GM03348 (cell line): ENCODE data around the gene GPR137B.

Source experiments
- DNase-seq: peaks from one replicate; pipeline ENCODE4 v3.0.0; 2012; ENCODE audit warnings: low spot score

The GPR137B gene

DNA sequence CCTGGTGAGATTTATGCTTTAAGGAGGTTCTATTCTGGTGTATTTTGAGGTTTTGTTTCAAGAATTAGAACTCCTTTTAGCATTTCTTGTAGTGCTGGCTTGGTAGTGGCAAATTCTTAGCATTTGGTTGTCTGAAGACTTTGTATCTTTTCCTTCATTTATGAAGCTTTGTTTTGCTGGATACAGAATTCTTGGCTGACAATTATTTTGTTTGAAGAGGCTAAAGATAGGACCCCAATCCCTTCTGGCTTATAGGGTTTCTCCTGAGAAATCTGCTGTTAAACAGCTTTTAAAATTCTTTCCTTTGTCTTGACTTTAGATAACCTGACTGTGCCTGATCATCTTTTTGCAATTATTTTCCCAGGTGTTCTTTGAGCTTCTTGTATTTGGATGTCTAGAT, 58.6 kb downstream of the GPR137B start:
- no peak for DNase-seq

DNA sequence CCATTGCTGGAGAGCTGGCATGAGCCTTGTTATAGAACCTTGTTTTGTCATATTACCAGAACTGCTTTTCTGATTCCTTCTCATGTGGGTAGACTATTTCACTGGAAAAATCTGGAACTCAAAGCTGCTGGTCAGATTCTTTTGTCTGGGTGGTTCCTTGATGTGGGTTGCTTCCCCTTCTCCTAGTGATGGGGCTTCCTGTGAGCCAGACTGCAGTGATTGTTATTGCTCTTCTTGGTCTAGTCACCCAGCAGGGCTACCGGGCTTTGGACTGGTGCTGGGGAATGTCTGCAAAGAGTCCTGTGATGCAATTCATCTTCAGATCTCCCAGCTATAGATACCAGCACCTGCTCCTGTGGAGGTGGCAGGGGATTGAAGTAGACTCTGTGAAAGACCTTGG, 59.4 kb downstream of the GPR137B start:
- no peak for DNase-seq

DNA sequence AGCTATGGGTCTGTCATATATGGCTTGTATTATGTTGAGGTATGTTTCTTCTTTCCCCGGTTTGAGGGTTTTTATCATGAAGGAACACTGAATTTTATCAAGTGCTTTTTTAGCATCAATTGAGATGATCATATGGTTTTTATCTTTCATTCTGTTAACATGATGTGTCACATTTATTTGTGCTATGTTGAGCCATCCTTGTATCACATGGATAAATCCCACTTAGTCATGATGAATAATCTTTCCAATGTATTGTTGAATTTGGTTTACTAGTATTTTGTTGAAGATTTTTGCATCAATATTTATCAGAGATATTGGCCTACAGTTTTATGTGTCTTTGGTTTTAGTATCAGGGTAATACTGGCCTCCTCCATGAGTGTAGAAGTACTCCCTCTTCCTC, 61.7 kb downstream of the GPR137B start:
- no peak for DNase-seq

DNA sequence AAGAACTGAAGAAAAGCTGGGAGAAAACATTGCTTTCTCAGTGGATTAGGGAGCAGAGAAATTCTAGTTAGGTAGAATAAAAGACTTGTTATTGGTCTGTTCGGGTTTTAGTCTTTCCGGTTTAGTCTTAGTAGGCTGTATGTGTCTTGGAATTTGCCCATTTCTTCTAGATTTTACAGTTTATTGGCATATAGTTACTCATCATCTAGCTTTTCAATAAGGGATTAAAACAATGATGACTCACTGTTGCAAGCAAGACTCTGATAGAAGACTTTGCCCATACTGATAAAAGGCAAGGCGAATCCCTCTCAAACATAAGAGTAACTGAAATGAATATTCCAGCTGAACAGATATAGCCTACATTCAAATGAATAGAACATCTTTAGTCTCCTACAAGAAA, 62.3 kb downstream of the GPR137B start:
- no peak for DNase-seq

DNA sequence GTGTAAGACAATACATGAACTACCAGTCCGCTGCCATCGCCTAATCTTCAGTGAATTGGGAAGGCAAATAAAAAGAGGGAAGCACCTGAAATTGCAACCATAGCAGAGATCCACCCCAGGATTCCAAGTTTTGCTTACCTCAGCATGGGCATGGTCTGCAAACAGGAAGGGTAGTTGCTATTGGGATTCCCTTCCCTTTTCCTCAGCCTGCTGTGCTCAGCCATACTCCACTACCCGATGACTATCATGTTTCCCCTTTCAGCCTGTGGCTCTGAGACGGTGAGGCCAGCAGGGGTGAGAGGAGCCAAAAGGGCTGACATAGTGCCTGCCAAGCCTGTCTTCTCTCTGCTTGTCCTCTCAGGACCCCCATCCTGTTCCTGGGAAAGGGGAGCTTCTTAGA, 64.2 kb downstream of the GPR137B start:
- no peak for DNase-seq

GRCh38 chr1:236207121-236207520, 64.8 kb downstream of the GPR137B start:
- DNase-seq: no peak

GRCh38 chr1:236207569-236207968, 65.2 kb downstream of the GPR137B start:
- no peak for DNase-seq

GRCh38 chr1:236209185-236209584, 66.8 kb downstream of the GPR137B start:
- DNase-seq: no peak

DNA sequence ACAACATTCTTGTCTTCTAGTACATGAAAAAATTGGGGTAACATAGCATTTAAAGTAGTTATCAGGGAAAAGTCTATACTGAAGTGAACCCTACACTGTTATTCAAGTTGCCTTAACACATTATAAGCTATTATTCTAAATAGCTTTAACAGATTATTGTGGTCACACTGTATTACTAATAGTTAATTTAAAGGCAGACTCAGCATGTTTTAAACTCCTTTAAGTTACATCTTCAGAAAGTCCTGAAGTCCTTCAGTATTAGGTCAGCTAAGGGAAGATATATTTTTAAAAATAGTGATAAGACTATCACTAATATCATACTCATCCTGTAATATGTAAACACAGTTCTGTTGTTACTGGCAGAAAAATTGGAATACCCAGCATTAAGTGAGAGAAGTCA, 67.4 kb downstream of the GPR137B start:
- DNase-seq: no peak

DNA sequence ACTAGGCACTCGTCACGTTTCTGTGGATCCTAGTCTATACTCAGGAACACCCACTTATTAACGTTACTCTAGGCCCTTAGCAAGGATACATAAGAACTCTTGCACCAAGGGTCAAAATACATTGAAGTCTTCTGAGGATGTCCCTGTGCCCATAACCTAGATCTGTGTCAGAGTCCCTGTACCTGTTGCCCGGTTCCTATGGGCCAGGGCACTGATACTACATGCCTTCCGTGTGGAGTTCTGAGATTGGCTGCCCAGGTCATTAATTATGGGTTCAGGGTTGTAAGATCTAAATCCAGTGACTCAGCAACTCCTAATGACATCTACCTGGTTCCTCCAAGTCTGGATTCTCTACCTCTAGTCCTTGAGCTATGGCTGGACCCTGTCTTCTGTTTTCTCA, 69.5 kb downstream of the GPR137B start:
- DNase-seq: no peak

DNA sequence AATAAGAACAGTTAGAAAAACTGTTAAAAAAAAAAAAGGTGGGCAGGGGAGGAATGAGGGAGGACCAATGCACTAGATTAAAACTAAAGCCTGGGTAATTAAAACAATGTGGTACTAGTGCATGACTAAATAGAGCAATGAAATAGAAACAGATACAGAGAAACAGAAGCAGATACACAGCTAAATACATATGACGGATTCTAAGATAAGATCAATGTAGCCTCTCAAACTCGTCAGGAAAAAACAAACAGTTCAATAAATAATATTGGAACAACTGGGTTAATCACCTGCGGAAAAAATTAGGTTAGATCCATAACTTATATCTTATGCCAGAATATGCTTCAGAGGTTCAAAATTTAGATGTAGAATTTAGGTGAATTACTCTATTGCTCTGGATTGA, 71.2 kb downstream of the GPR137B start:
- DNase-seq: no peak

GRCh38 chr1:236214761-236215160, 72.4 kb downstream of the GPR137B start:
- DNase-seq: no peak

DNA sequence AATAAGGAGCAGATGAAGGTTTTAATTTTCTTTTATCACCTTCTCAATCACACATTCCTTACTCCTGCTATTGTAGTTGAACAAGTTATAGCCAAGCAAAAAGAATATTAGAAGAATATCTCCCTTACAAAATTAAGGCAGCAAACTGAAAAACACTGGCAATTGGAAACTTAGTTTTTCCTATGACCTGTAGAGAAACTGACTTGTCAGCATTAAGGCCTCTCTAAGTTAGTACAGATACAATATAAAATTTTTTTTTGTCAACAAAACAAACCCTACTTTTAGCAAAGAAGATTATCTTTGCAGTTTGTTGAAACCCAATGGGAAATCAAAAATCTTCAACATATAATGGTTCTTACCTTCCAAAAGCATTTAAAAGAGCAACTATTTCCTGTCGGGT, 78.1 kb downstream of the GPR137B start:
- DNase-seq: no peak

DNA sequence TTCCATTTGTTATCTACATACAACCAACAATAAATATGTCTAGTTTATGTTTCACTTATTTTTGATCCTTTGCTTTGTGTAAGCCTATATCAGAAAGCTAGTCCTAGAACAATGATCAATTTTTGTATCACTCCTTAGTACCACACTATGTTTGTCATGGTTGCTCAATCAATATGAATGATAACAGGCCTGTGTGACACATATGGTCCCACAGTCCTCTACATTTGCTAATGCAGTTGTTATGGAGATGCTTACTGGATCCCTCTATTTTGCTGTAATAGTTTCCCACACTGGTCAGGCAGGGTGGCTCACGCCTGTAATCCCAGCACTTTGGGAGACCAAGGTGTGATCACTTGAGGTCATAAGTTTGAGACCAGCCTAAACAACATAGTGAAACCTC, 80.3 kb downstream of the GPR137B start:
- DNase-seq: no peak

GRCh38 chr1:236228411-236228810, 86.1 kb downstream of the GPR137B start:
- DNase-seq: no peak

GRCh38 chr1:236235116-236235515, 92.8 kb downstream of the GPR137B start:
- no peak for DNase-seq

- no peak for DNase-seq
Observed at GRCh38 chr1:236239092-236239585, 96.8 kb downstream of the GPR137B start.

GRCh38 chr1:236240675-236241074, 98.3 kb downstream of the GPR137B start:
- DNase-seq: no peak

GRCh38 chr1:236242568-236242967, 100.2 kb downstream of the GPR137B start:
- no peak for DNase-seq

DNA sequence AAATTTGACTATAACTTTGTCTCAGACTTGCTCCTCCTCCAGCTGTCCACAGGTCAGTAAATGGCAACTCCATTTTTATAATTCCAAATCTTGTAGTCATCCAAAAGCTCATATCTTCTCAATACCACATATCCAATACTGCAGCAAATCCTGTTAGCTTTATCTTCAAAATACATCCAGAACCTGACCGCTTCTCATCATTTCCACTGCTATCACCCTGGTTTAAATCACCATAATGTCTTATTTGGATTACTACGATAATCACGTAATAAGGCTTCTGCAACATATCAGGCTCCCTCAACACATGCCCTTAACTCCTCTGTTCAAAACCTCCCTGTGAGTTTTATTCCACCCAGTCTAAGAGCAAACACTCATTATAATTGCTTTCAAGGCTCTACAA, 104.9 kb downstream of the GPR137B start:
- no peak for DNase-seq

DNA sequence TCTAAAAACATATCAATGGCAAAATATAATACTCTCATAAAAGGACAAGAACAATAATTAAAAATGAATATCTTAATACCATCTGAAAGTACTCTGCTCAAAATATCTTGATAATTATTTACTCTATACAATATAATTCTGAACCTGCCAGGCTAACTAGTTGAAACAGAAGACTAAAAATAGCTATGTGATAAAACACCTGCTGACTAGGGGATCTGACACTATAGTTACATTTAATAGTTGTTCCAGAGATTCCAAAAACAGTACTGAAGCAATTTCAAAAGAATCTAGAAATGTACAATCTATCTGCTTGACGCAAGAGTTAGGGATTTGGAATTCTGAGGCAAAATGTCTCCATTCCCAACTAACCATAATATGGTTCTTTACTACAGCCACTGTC, 109.2 kb downstream of the GPR137B start:
- DNase-seq: no peak

DNA sequence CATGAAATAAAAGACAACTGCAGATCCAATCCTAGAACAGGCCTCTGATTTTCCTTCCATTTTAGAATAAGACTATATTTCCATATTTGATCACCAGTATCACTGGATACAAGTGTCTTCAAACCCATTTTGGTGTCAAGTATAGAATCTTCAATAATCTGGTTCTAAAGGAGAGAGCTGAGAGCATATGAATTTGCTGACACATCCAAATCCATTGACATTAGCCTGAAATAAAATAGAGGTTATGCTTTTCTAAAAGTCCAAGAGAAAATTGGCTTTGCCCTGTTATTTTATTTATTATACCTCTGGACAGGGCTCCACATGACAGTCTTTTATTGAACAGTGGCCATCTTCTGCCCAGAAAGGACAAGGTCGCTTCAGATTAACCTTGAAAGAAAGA, 110.8 kb downstream of the GPR137B start:
- DNase-seq: no peak

DNA sequence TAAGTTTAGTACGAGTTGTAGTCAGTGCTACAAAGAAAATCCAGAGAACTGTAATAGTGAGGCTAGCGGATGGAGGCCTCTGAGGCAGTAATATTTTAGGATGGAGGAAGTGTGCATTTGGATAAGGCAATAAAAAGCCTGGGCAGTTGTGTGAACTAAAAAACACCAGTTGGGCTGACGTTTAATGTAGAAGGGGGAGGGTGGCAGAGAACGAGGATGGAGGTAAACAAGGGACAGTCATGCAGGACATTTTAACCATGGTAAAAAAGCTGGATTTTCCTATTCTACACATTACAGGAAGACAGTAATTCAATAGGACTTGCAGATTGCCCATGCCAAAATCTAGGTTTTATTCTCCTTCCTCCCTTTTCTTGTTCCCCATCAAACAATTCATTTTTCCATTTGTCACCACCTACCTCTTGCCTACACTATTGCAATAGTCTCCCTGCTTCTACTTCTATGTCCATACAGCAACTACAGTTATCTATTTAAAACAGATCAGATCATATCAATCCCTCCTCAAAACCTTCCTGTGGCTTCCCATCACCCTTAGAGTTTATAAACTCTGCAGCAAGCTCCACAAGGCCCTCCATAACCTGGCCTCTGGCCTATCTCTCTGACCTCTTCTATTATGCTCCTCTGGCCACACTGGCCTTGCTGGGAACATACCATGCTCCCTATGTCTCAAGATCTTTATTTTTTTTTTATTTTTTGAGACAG, 111.7 kb downstream of the GPR137B start:
- DNase-seq: no peak

- DNase-seq: no peak
Observed at GRCh38 chr1:236257216-236257615, 114.9 kb downstream of the GPR137B start.
